Measurements from ENCODE around the gene RPL12.

GRCh38 chr9:127399736-127400269 is 51.4 kb downstream of the RPL12 start:
- TF ChIP-seq CTCF (IDR thresholded peaks at IDR 0.05): no peak
- TF ChIP-seq POLR2A (IDR thresholded peaks at IDR 0.05): no peak
